A673 (cell line): ENCODE results near the gene P3H4. TPM values are rescaled to one million over a fixed set of nuclear protein-coding genes. Genes with fewer than 3 reads are reported as not detected.

Source experiments
- BruUV-seq: library from RNA; stranded (reverse); fragments of 400-500 nt; replicated peaks from 2 replicates; lab custom pipeline; 2021; lab: Mats Ljungman, UMichigan
- CTCF ChIA-PET: fragments of 300-600 bp; sonication (Branson Sonifier 250); formaldehyde crosslinking; loops from one replicate; lab custom pipeline; 2022; ENCODE audit warnings: antibody characterized with exemption; lab: Charles Lee
- POLR2A ChIA-PET: fragments of 300-600 bp; sonication (Branson Sonifier 250); formaldehyde crosslinking; loops from one replicate; lab custom pipeline; 2022; ENCODE audit warnings: antibody characterized with exemption; ENCODE audit not compliant: low non-redundant PET; lab: Charles Lee
- DNase-seq: peaks from one replicate; pipeline ENCODE4 v3.0.0-alpha.2; 2015; ENCODE audit warnings: low spot score
- H3K27ac ChIP-seq: fragments of 200-600 bp; sonication (generic); 2 replicates; pipeline ENCODE4 v1.5.1; 2016; ENCODE audit warnings: mixed run types, low read depth, mild to moderate bottlenecking, mixed read lengths, antibody characterized with exemption, low read length; ENCODE audit not compliant: poor library complexity, severe bottlenecking
- H3K27me3 ChIP-seq: fragments of 200-600 bp; sonication (generic); replicated peaks from 2 replicates; pipeline ENCODE4 v1.6.1; 2017; ENCODE audit warnings: mixed run types, low read depth, mild to moderate bottlenecking, mixed read lengths, antibody characterized with exemption, low read length; ENCODE audit not compliant: insufficient read depth, poor library complexity
- H3K36me3 ChIP-seq: fragments of 200-600 bp; sonication (generic); 2 replicates; pipeline ENCODE4 v1.6.1; 2016; ENCODE audit warnings: mixed run types, mild to moderate bottlenecking, mixed read lengths, antibody characterized with exemption, low read length; ENCODE audit not compliant: insufficient read depth, poor library complexity, severe bottlenecking
- H3K4me1 ChIP-seq: fragments of 200-600 bp; sonication (generic); 2 replicates; pipeline ENCODE4 v1.6.1; 2017; ENCODE audit warnings: mixed run types, mild to moderate bottlenecking, mixed read lengths, antibody characterized with exemption, low read length; ENCODE audit not compliant: insufficient read depth, poor library complexity, severe bottlenecking
- H3K4me3 ChIP-seq: fragments of 200-600 bp; sonication (generic); 2 replicates; pipeline ENCODE4 v1.5.1; 2016; ENCODE audit warnings: low read depth, mixed run types, mild to moderate bottlenecking, mixed read lengths, low read length; ENCODE audit not compliant: poor library complexity, severe bottlenecking
- H3K9me3 ChIP-seq: fragments of 200-600 bp; sonication (generic); 2 replicates; pipeline ENCODE4 v1.6.1; 2016; ENCODE audit warnings: mixed run types, low read depth, mild to moderate bottlenecking, mixed read lengths, antibody characterized with exemption, low read length; ENCODE audit not compliant: poor library complexity, severe bottlenecking
- CTCF ChIP-seq: fragments of 300-800, 200-600 bp; sonication (generic); conservative IDR thresholded peaks from 2 replicates; pipeline ENCODE4 v1.5.1; 2017; ENCODE audit warnings: low read depth, mild to moderate bottlenecking, antibody characterized with exemption, low read length, moderate library complexity, mixed read lengths
- EZH2 ChIP-seq: fragments of 200-600 bp; sonication (generic); IDR thresholded peaks from 2 replicates; pipeline ENCODE4 v1.6.1; 2017; ENCODE audit warnings: borderline replicate concordance, low read depth, mild to moderate bottlenecking, mixed read lengths, antibody characterized with exemption, low read length; ENCODE audit not compliant: poor library complexity, severe bottlenecking
- intact Hi-C: fragments of 100-400 bp; cut with micrococcal nuclease; formaldehyde crosslinking; loops from one replicate; pipeline ENCODE4 v1.10.0; 2022; ENCODE audit not compliant: unreplicated experiment
- total RNA-seq: library from RNA; stranded (reverse); gene quantifications from 2 replicates; pipeline ENCODE4 v1.2.3, GENCODE V29; 2021

The P3H4 gene
- total RNA-seq, 1 experiment from 2014 or later: 5.9 TPM

GRCh38 chr17:41837761-41838538, 26.2 kb upstream of the P3H4 start, which contains the start of gene KLHL10:
TSS of gene KLHL10 (plus strand) at chr17:41837825. CDS start at chr17:41837933, 108 bp downstream.
- no peak for TF ChIP-seq EZH2
- TF ChIP-seq CTCF: no peak
- Histone ChIP-seq H3K4me1 (no peaks in the 10 kb centered on the region), H3K27ac (no peak within 1 kb of the TSS), H3K36me3 (no peaks in the 10 kb centered on the region), H3K4me3 (peak within 1 kb of the TSS; percentile 74), H3K27me3 (no peaks in the 10 kb centered on the region), H3K9me3 (no peaks in the 10 kb centered on the region)
- ChIA-PET POLR2A (no interaction called here), CTCF (no interaction called here)
- no TSS peak for BruUV-seq
- intact Hi-C loops: no loop called here
- DNase-seq: no peak

GRCh38 chr17:41836550-41837196, 24.9 kb upstream of the P3H4 start:
- ChIA-PET CTCF (no interaction called here), POLR2A (no interaction called here)
- Histone ChIP-seq H3K4me3 (peak overlapping the region; percentile 74), H3K27ac (no peak overlapping the region), H3K4me1 (no peaks in the 10 kb centered on the region), H3K9me3 (no peaks in the 10 kb centered on the region), H3K36me3 (peaks cover 2% of the 10 kb centered on the region), H3K27me3 (no peaks in the 10 kb centered on the region)
- intact Hi-C loops: no loop called here
- no TSS peak for BruUV-seq
- TF ChIP-seq CTCF (no peak), EZH2 (no peak)
- no peak for DNase-seq

- Histone ChIP-seq H3K4me3 (peak within 1 kb of the TSS; percentile 74), H3K27ac (peak within 1 kb of the TSS; percentile 71), H3K36me3 (peaks cover 3% of the 10 kb centered on the region), H3K9me3 (no peaks in the 10 kb centered on the region), H3K4me1 (no peaks in the 10 kb centered on the region), H3K27me3 (no peaks in the 10 kb centered on the region)
- TF ChIP-seq EZH2 (no peak), CTCF (no peak)
- intact Hi-C loops: no loop called here
- CTCF ChIA-PET: no interaction called here
- no TSS peak for BruUV-seq
- POLR2A ChIA-PET: no interaction called here
- peak; percentile 55 for DNase-seq
These were observed 24.2 kb upstream of the P3H4 start, which contains the start of gene NT5C3B for GRCh38 chr17:41835800-41836549. TSS of gene NT5C3B (minus strand) at chr17:41836232. CDS start at chr17:41836193, 39 bp downstream.
